ENCODE data around the gene GABRB3. TPM values are rescaled to one million over a fixed set of nuclear protein-coding genes. Genes with fewer than 3 reads are reported as not detected.

The GABRB3 gene
- total and polyA plus RNA-seq, 5 donors from 2014 or later: 0.05 to 0.91 TPM; not detected in 3

DNA sequence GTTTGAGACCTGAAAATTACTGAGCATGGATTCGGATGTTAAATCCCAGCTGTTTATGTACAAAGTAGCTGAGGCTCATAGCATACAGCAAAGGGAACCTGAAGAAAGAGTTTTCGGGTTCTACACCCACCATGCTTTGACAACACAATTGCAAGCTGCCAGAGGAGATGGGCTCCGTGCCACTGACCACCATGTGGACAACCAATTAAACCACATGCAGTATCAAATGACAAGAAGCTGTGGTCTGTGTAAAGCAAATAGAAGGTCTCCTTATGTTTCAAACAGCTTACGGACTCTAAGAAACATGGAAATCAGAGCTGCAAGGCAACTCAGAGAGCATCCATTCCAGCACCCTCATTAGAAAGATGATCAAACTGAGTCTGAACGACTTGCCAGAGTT is 12.9 kb downstream of the GABRB3 start:
- Mint-ChIP-seq H3K9me3 (peaks cover 2 to 17% (median 9%) of the 10 kb centered on the region in 7 donors), H3K4me3 (no peak overlapping the region), H3K4me1 (no peaks in the 10 kb centered on the region), H3K27ac (no peak overlapping the region), H3K27me3 (no peaks in the 10 kb centered on the region), H3K36me3 (no peaks in the 10 kb centered on the region)
- no peaks in the 10 kb centered on the region for H3K4me1 ChIP-seq (ENCODE audit: control insufficient read depth, insufficient read depth, low read length, poor library complexity, severe bottlenecking)
- no peaks in the 10 kb centered on the region for H3K27me3 ChIP-seq (ENCODE audit: control insufficient read depth, insufficient read depth, low read length)
- H3K36me3 ChIP-seq (ENCODE audit: control insufficient read depth, insufficient read depth, low read length): no peaks in the 10 kb centered on the region
- DNase-seq (no peak), ATAC-seq (ENCODE audit: low read depth in 2 of 2) (no peak)
- H3K4me3 ChIP-seq (ENCODE audit: low read depth, low read length): no peak overlapping the region
- H3K27ac ChIP-seq (ENCODE audit: insufficient read depth, low read length, poor library complexity, severe bottlenecking): no peak overlapping the region
- H3K9me3 ChIP-seq (ENCODE audit: control insufficient read depth in 2 of 2, low read length in 2 of 2): no peaks in the 10 kb centered on the region

GRCh38 chr15:26758079-26758478 is 14.8 kb downstream of the GABRB3 start:
- H3K4me3 Mint-ChIP-seq: no peak overlapping the region

GRCh38 chr15:26757141-26757540 is 15.7 kb downstream of the GABRB3 start:
- Mint-ChIP-seq H3K4me1 (no peaks in the 10 kb centered on the region), H3K27ac (peak overlapping the region in 1 of 3 donors; percentile 16), H3K9me3 (peaks cover 3 to 19% (median 7%) of the 10 kb centered on the region in 7 donors), H3K36me3 (no peaks in the 10 kb centered on the region), H3K4me3 (no peak overlapping the region), H3K27me3 (no peaks in the 10 kb centered on the region)
- ATAC-seq (ENCODE audit: low read depth in 2 of 2) (no peak), DNase-seq (no peak)
- Histone ChIP-seq H3K4me1 (ENCODE audit: control insufficient read depth, insufficient read depth, low read length, poor library complexity, severe bottlenecking) (no peaks in the 10 kb centered on the region), H3K27ac (ENCODE audit: insufficient read depth, low read length, poor library complexity, severe bottlenecking) (no peak overlapping the region), H3K4me3 (ENCODE audit: low read depth, low read length) (no peak overlapping the region), H3K36me3 (ENCODE audit: control insufficient read depth, insufficient read depth, low read length) (no peaks in the 10 kb centered on the region), H3K27me3 (ENCODE audit: control insufficient read depth, insufficient read depth, low read length) (no peaks in the 10 kb centered on the region), H3K9me3 (ENCODE audit: control insufficient read depth in 2 of 2, low read length in 2 of 2) (peaks cover 0 to 2% of the 10 kb centered on the region in 2 experiments)

More at GRCh38 chr15:26758079-26758478, 14.8 kb downstream of the GABRB3 start:
- Histone ChIP-seq H3K9me3 (ENCODE audit: control insufficient read depth in 2 of 2, low read length in 2 of 2) (peaks cover 0 to 2% of the 10 kb centered on the region in 2 experiments), H3K36me3 (ENCODE audit: control insufficient read depth, insufficient read depth, low read length) (no peaks in the 10 kb centered on the region), H3K27ac (ENCODE audit: insufficient read depth, low read length, poor library complexity, severe bottlenecking) (no peak overlapping the region), H3K4me3 (ENCODE audit: low read depth, low read length) (no peak overlapping the region), H3K4me1 (ENCODE audit: control insufficient read depth, insufficient read depth, low read length, poor library complexity, severe bottlenecking) (no peaks in the 10 kb centered on the region), H3K27me3 (ENCODE audit: control insufficient read depth, insufficient read depth, low read length) (no peaks in the 10 kb centered on the region)
- no peaks in the 10 kb centered on the region for H3K4me1 Mint-ChIP-seq
- no peaks in the 10 kb centered on the region for H3K36me3 Mint-ChIP-seq
- no peak for DNase-seq
- peaks cover 3 to 21% (median 8%) of the 10 kb centered on the region in 7 donors for H3K9me3 Mint-ChIP-seq
- no peak overlapping the region for H3K27ac Mint-ChIP-seq
- H3K27me3 Mint-ChIP-seq: no peaks in the 10 kb centered on the region
- no peak for ATAC-seq (ENCODE audit: low read depth in 2 of 2)

- H3K27ac ChIP-seq (ENCODE audit: insufficient read depth, low read length, poor library complexity, severe bottlenecking): no peak overlapping the region
- DNase-seq (no peak), ATAC-seq (ENCODE audit: low read depth in 2 of 2) (no peak)
- H3K36me3 ChIP-seq (ENCODE audit: control insufficient read depth, insufficient read depth, low read length): no peaks in the 10 kb centered on the region
- Mint-ChIP-seq H3K4me3 (no peak overlapping the region), H3K27ac (no peak overlapping the region), H3K36me3 (no peaks in the 10 kb centered on the region), H3K4me1 (no peaks in the 10 kb centered on the region), H3K27me3 (no peaks in the 10 kb centered on the region), H3K9me3 (peaks cover 0 to 21% (median 9%) of the 10 kb centered on the region in 7 donors)
- H3K27me3 ChIP-seq (ENCODE audit: control insufficient read depth, insufficient read depth, low read length): no peaks in the 10 kb centered on the region
- no peak overlapping the region for H3K4me3 ChIP-seq (ENCODE audit: low read depth, low read length)
- H3K4me1 ChIP-seq (ENCODE audit: control insufficient read depth, insufficient read depth, low read length, poor library complexity, severe bottlenecking): no peaks in the 10 kb centered on the region
- H3K9me3 ChIP-seq (ENCODE audit: control insufficient read depth in 2 of 2, low read length in 2 of 2): peaks cover 5% of the 10 kb centered on the region in 2 experiments
Measured at GRCh38 chr15:26744894-26745293, 28.0 kb downstream of the GABRB3 start.

- no peak for DNase-seq
- Histone ChIP-seq H3K4me3 (ENCODE audit: low read depth, low read length) (no peak overlapping the region), H3K36me3 (ENCODE audit: control insufficient read depth, insufficient read depth, low read length) (no peaks in the 10 kb centered on the region), H3K27me3 (ENCODE audit: control insufficient read depth, insufficient read depth, low read length) (no peaks in the 10 kb centered on the region), H3K9me3 (ENCODE audit: control insufficient read depth in 2 of 2, low read length in 2 of 2) (peaks cover 6 to 7% of the 10 kb centered on the region in 2 experiments), H3K4me1 (ENCODE audit: control insufficient read depth, insufficient read depth, low read length, poor library complexity, severe bottlenecking) (no peaks in the 10 kb centered on the region), H3K27ac (ENCODE audit: insufficient read depth, low read length, poor library complexity, severe bottlenecking) (no peak overlapping the region)
- H3K4me1 Mint-ChIP-seq: peaks cover 0 to 4% (median 0%) of the 10 kb centered on the region in 4 donors
- no peak overlapping the region for H3K4me3 Mint-ChIP-seq
- no peak for ATAC-seq (ENCODE audit: low read depth in 2 of 2)
- peaks cover 3 to 32% (median 12%) of the 10 kb centered on the region in 7 donors for H3K9me3 Mint-ChIP-seq
- H3K36me3 Mint-ChIP-seq: no peaks in the 10 kb centered on the region
- H3K27me3 Mint-ChIP-seq: no peaks in the 10 kb centered on the region
- no peak overlapping the region for H3K27ac Mint-ChIP-seq
Measured at GRCh38 chr15:26739791-26740190, 33.1 kb downstream of the GABRB3 start.

DNA sequence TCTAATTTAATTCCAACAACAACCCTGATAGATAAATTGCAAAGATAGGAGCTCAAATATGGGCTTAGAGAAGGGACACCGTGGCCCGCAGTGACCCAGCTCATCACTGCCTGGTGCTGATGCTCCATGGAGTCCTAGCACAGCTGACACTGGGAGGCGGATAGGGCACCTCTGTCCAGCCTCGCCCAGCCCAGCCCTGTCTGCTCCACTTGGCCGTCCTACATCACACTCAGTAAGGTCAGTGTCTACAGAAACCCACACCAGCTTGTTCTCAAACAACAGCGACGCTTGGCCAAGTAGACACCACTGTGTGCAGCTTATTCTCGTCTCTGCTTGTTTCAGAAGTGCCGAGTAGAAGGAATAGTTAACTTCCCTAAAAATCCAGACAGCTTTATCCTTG is 33.9 kb downstream of the GABRB3 start:
- Histone ChIP-seq H3K36me3 (ENCODE audit: control insufficient read depth, insufficient read depth, low read length) (no peaks in the 10 kb centered on the region), H3K4me3 (ENCODE audit: low read depth, low read length) (no peak overlapping the region), H3K4me1 (ENCODE audit: control insufficient read depth, insufficient read depth, low read length, poor library complexity, severe bottlenecking) (no peaks in the 10 kb centered on the region), H3K9me3 (ENCODE audit: control insufficient read depth in 2 of 2, low read length in 2 of 2) (peaks cover 6 to 7% of the 10 kb centered on the region in 2 experiments), H3K27ac (ENCODE audit: insufficient read depth, low read length, poor library complexity, severe bottlenecking) (no peak overlapping the region), H3K27me3 (ENCODE audit: control insufficient read depth, insufficient read depth, low read length) (no peaks in the 10 kb centered on the region)
- H3K9me3 Mint-ChIP-seq: peaks cover 3 to 32% (median 11%) of the 10 kb centered on the region in 7 donors
- peaks cover 0 to 4% (median 0%) of the 10 kb centered on the region in 4 donors for H3K4me1 Mint-ChIP-seq
- DNase-seq (no peak), ATAC-seq (ENCODE audit: low read depth in 2 of 2) (no peak)
- no peaks in the 10 kb centered on the region for H3K27me3 Mint-ChIP-seq
- H3K4me3 Mint-ChIP-seq: no peak overlapping the region
- H3K27ac Mint-ChIP-seq: no peak overlapping the region
- no peaks in the 10 kb centered on the region for H3K36me3 Mint-ChIP-seq

DNA sequence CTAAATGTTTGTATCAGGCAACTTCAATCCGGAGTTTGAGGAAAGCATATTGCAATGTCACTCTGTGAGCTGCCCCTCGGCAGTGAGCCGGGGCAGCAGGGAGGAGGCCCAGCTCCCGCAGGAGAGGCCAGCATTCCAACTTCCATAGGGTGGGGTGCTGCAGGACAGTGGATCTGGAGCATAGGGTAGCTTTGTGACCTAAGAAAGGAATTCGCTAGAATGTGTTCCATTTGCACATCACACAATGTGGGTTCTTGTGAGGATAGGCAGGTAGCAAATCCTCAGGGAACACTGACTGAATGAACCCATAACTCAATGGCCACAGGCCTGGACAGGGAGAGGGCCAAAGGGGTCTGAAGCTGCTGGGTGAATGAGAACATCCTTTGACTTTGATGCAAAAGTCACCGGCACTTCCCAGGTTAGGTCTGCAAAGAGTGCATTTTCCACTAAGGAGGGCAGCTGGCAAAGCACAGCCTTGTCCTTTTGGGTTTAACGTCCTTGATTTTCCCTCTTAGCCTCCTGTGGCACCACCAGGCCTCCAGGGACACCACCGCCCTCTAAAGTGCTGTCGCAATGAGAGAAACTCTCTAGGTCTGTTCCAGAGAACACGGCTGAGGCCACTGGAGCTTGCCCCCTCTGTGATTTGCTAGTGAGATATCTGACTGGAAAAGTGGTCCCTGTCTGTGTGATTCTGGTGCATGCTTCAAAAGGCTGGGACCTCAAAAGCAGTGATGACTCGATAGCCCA is 36.2 kb downstream of the GABRB3 start:
- no peak for ATAC-seq (ENCODE audit: low read depth in 2 of 2)
- Mint-ChIP-seq H3K27ac (no peak overlapping the region), H3K9me3 (peaks cover 4 to 27% (median 16%) of the 10 kb centered on the region in 7 donors), H3K4me3 (no peak overlapping the region), H3K36me3 (no peaks in the 10 kb centered on the region), H3K27me3 (no peaks in the 10 kb centered on the region), H3K4me1 (peaks cover 0 to 4% (median 0%) of the 10 kb centered on the region in 4 donors)
- H3K9me3 ChIP-seq (ENCODE audit: control insufficient read depth in 2 of 2, low read length in 2 of 2): peaks cover 9 to 11% of the 10 kb centered on the region in 2 experiments
- no peak overlapping the region for H3K27ac ChIP-seq (ENCODE audit: insufficient read depth, low read length, poor library complexity, severe bottlenecking)
- H3K4me1 ChIP-seq (ENCODE audit: control insufficient read depth, insufficient read depth, low read length, poor library complexity, severe bottlenecking): no peaks in the 10 kb centered on the region
- no peak overlapping the region for H3K4me3 ChIP-seq (ENCODE audit: low read depth, low read length)
- H3K36me3 ChIP-seq (ENCODE audit: control insufficient read depth, insufficient read depth, low read length): no peaks in the 10 kb centered on the region
- no peaks in the 10 kb centered on the region for H3K27me3 ChIP-seq (ENCODE audit: control insufficient read depth, insufficient read depth, low read length)
- no peak for DNase-seq

DNA sequence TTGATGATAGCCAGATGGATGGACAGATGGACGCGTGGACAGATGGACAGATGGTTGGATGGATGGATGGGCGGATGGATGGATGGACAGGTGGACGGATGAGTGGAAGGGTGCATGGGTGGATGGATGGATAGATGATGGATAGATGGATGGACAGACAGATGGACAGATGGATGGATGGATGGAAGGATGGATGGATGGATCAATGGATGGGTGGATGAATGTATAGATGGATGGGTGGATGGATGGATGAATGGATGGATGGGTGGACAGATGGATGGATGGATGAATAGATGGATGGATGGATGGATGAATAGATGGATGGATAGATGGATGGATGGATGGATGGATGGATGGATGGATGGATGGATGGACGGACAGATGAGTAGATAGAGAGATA is 40.9 kb downstream of the GABRB3 start:
- Mint-ChIP-seq H3K9me3 (peaks cover 0 to 23% (median 13%) of the 10 kb centered on the region in 7 donors), H3K27me3 (no peaks in the 10 kb centered on the region)
- H3K4me1 ChIP-seq (ENCODE audit: control insufficient read depth, insufficient read depth, low read length, poor library complexity, severe bottlenecking): no peaks in the 10 kb centered on the region

More for the DNA sequence above, 40.9 kb downstream of the GABRB3 start:
- no peak overlapping the region for H3K4me3 ChIP-seq (ENCODE audit: low read depth, low read length)
- Mint-ChIP-seq H3K4me1 (no peaks in the 10 kb centered on the region), H3K4me3 (no peak overlapping the region), H3K36me3 (no peaks in the 10 kb centered on the region), H3K27ac (no peak overlapping the region)
- H3K27ac ChIP-seq (ENCODE audit: insufficient read depth, low read length, poor library complexity, severe bottlenecking): no peak overlapping the region
- no peaks in the 10 kb centered on the region for H3K36me3 ChIP-seq (ENCODE audit: control insufficient read depth, insufficient read depth, low read length)
- DNase-seq (no peak), ATAC-seq (ENCODE audit: low read depth in 2 of 2) (no peak)
- H3K27me3 ChIP-seq (ENCODE audit: control insufficient read depth, insufficient read depth, low read length): no peaks in the 10 kb centered on the region
- H3K9me3 ChIP-seq (ENCODE audit: control insufficient read depth in 2 of 2, low read length in 2 of 2): peaks cover 8 to 12% of the 10 kb centered on the region in 2 experiments

All from CD4-positive, CD25-positive, alpha-beta regulatory T cell (primary cell).